Ishikawa (cell line): ENCODE results near the gene GLDC.

Source experiments
- CEBPB ChIP-seq: IDR thresholded peaks from 2 replicates; pipeline ENCODE4 v1.6.1; 2012
- CREB1 ChIP-seq: IDR thresholded peaks from 2 replicates; pipeline ENCODE4 v1.6.1; 2012; ENCODE audit warnings: low read depth
- EGR1 ChIP-seq: IDR thresholded peaks from 2 replicates; pipeline ENCODE4 v1.6.1; 2012
- EP300 ChIP-seq: IDR thresholded peaks from 2 replicates; pipeline ENCODE4 v1.6.1; 2012; ENCODE audit warnings: borderline replicate concordance
- FOXM1 ChIP-seq: IDR thresholded peaks from 2 replicates; pipeline ENCODE4 v1.6.1; 2012; ENCODE audit warnings: low read depth, borderline replicate concordance
- MAX ChIP-seq: IDR thresholded peaks from 2 replicates; pipeline ENCODE4 v1.6.1; 2012
- NFIC ChIP-seq: IDR thresholded peaks from 2 replicates; pipeline ENCODE4 v1.6.1; 2012
- RAD21 ChIP-seq: IDR thresholded peaks from 2 replicates; pipeline ENCODE4 v1.6.1; 2012; ENCODE audit warnings: low read depth
- REST ChIP-seq: IDR thresholded peaks from 2 replicates; pipeline ENCODE4 v1.6.1; 2012; ENCODE audit warnings: low read depth, mild to moderate bottlenecking
- TAF1 ChIP-seq: IDR thresholded peaks from 2 replicates; pipeline ENCODE4 v1.6.1; 2012; ENCODE audit warnings: low read depth, mild to moderate bottlenecking
- TCF12 ChIP-seq: IDR thresholded peaks from 2 replicates; pipeline ENCODE4 v1.6.1; 2012; ENCODE audit warnings: low read depth
- TEAD4 ChIP-seq: IDR thresholded peaks from 2 replicates; pipeline ENCODE4 v1.6.1; 2012
- YY1 ChIP-seq: IDR thresholded peaks from 2 replicates; pipeline ENCODE4 v1.6.1; 2012; ENCODE audit warnings: low read depth
- ZBTB7A ChIP-seq: IDR thresholded peaks from 2 replicates; pipeline ENCODE4 v1.6.1; 2012; ENCODE audit warnings: low read depth
- TF ChIP-seq, protein P1 (sequence below): IDR thresholded peaks from 2 replicates; pipeline ENCODE4 v1.6.1; 2012

Gene GLDC

GRCh38 chr9:6639622-6640021, 5.9 kb downstream of the GLDC start:
- TF ChIP-seq TAF1, result no peak
- TF ChIP-seq, protein P1, sequence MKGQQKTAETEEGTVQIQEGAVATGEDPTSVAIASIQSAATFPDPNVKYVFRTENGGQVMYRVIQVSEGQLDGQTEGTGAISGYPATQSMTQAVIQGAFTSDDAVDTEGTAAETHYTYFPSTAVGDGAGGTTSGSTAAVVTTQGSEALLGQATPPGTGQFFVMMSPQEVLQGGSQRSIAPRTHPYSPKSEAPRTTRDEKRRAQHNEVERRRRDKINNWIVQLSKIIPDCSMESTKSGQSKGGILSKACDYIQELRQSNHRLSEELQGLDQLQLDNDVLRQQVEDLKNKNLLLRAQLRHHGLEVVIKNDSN, result no peak
- TF ChIP-seq REST, result no peak
- TF ChIP-seq EP300, result no peak
- TF ChIP-seq RAD21, result no peak
- no peak for TF ChIP-seq FOXM1
- no peak for TF ChIP-seq ZBTB7A
- no peak for TF ChIP-seq NFIC
- no peak for TF ChIP-seq TCF12
- TF ChIP-seq EGR1, result no peak

- TF ChIP-seq REST (no peak), CREB1 (no peak), ZBTB7A (no peak), YY1 (no peak), TAF1 (no peak), FOXM1 (no peak), TCF12 (no peak), RAD21 (no peak), NFIC (no peak), TEAD4 (no peak), CEBPB (no peak), EP300 (no peak), EGR1 (no peak), MAX (no peak)
- TF ChIP-seq, protein P1, result no peak
Measured at GRCh38 chr9:6634444-6634843, 11.1 kb downstream of the GLDC start.

DNA sequence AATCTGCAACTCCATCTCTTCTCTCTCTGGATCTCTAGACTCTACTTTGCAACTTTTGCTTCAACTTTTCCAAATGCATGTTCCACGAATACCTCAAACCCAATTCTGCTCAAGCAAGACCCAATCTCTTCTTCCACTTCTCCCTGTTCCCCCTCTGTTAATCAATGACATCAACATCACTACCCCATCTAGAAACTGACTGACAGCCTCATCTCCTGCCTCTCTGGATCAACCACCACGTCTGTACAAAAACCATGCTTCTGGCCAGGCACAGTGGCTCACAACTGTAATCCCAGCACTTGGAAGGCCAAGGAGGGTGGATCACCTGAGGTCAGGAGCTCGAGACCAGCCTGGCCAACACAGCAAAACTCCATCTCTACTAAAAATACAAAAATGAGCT, 12.2 kb downstream of the GLDC start:
- TF ChIP-seq YY1 (no peak), CREB1 (no peak), REST (no peak), TEAD4 (no peak), CEBPB (no peak), MAX (no peak), EGR1 (no peak), FOXM1 (no peak)

DNA sequence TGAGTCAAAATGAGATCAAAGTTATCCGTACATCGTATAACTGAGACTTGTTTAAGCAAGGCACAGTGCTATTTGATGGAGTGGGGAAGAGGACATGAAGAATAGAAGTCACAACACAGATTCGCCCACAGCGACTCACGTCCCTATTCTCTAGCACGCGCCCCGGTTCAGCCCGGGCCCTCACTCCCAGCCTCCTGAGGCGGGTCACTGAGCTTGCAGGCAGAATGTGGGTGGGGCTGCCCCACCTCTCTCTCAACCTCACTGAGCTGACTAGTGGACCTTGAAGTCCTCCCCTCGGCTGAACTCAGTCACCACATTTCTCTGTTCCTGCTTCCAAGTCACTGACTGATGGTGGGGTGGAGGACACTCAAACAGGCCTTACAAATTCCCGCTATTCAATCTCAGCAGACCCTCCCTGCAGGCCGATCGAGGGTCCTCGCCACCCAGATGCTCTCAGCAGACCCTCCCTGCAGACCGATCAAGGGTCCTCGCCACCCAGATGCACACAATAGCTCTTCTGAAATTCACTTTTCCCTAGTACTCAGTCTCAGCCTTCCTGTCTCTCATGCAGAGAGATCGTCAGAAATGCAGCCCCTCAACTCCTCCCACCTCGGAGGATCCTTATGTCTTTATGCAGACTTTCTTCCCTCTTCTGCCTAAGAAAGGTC, 12.9 kb downstream of the GLDC start:
- TF ChIP-seq ZBTB7A (no peak), TEAD4 (0 out of 2 replicates have a peak, but pooled peaks have one; percentile 23), MAX (peak; percentile 11; the same call in 1 of the 2 replicates)

- no peak for TF ChIP-seq CREB1
- no peak for TF ChIP-seq TCF12
- no peak for TF ChIP-seq EP300
- TF ChIP-seq TAF1, result no peak
- no peak for TF ChIP-seq FOXM1
- TF ChIP-seq ZBTB7A, result no peak
- no peak for TF ChIP-seq EGR1
- TF ChIP-seq TEAD4, result no peak
- TF ChIP-seq YY1, result no peak
Measured at GRCh38 chr9:6631207-6631512, 14.4 kb downstream of the GLDC start.
